ENCODE measurements around the gene PEX11G.

Gene PEX11G

GRCh38 chr19:7488736-7489353, at the start of gene PEX11G:
TSS of gene PEX11G (minus strand) at chr19:7489035. CDS start at chr19:7489010, 25 bp downstream.
- Histone ChIP-seq H3K27me3 (ENCODE audit: insufficient read depth, low read depth) (peaks cover 20% of the 10 kb centered on the region), H3K9ac (no peak within 1 kb of the TSS), H2AFZ (ENCODE audit: low read depth) (peak within 1 kb of the TSS; percentile 47; the same call in 1 of the 2 replicates), H4K20me1 (ENCODE audit: insufficient read depth) (no peaks in the 10 kb centered on the region), H3K36me3 (ENCODE audit: insufficient read depth) (no peaks in the 10 kb centered on the region), H3K4me2 (no peak within 1 kb of the TSS), H3K27ac (no peak within 1 kb of the TSS), H3K4me1 (ENCODE audit: low read depth, poor library complexity, severe bottlenecking) (no peaks in the 10 kb centered on the region), H3K79me2 (ENCODE audit: insufficient read depth, low read depth) (no peaks in the 10 kb centered on the region), H3K4me3 (IDR thresholded peaks at IDR 0.05; ENCODE audit: insufficient read depth, low read depth, low read length) (no peak within 1 kb of the TSS)
- TF ChIP-seq, protein P1, sequence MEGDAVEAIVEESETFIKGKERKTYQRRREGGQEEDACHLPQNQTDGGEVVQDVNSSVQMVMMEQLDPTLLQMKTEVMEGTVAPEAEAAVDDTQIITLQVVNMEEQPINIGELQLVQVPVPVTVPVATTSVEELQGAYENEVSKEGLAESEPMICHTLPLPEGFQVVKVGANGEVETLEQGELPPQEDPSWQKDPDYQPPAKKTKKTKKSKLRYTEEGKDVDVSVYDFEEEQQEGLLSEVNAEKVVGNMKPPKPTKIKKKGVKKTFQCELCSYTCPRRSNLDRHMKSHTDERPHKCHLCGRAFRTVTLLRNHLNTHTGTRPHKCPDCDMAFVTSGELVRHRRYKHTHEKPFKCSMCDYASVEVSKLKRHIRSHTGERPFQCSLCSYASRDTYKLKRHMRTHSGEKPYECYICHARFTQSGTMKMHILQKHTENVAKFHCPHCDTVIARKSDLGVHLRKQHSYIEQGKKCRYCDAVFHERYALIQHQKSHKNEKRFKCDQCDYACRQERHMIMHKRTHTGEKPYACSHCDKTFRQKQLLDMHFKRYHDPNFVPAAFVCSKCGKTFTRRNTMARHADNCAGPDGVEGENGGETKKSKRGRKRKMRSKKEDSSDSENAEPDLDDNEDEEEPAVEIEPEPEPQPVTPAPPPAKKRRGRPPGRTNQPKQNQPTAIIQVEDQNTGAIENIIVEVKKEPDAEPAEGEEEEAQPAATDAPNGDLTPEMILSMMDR (conservative IDR thresholded peaks at IDR 0.05; ENCODE audit: low read depth, low read length), result no peak

DNA sequence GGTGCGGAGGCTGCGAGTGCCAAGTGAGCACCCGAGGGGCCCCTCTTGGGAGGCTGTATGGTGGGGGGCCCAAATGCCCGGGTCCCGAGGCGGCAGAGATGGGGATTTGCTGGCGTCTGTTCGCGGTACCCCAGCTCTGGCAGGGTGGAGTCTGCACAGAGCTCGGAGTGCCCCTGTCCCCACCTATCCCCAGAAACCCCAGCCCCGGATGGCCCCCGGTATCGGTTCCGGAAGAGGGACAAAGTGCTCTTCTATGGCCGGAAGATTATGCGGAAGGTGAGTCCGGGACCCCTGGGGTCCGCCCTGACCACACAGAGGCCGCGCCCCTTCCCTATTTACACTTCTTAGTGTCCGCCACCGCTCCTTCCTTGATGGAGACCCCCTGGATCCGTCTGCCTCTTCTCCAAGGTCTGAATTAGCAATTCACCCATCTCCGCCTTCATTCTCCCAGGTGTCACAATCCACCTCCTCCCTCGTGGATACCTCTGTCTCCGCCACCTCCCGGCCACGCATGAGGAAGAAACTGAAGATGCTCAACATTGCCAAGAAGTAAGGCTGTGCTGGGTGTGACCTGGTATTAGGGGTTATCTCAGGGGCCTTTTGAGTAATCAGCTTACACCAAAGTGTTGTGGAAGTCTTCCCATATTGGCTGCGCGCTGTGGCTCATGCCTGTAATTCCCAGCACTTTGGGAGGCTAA, 47.3 kb upstream of the PEX11G start:
- TF ChIP-seq, protein P1 (conservative IDR thresholded peaks at IDR 0.05; ENCODE audit: low read depth, low read length), result no peak
- Histone ChIP-seq H3K4me1 (ENCODE audit: low read depth, poor library complexity, severe bottlenecking) (peaks cover 4% of the 10 kb centered on the region), H3K27me3 (ENCODE audit: insufficient read depth, low read depth) (no peaks in the 10 kb centered on the region), H3K36me3 (ENCODE audit: insufficient read depth) (no peaks in the 10 kb centered on the region), H3K79me2 (ENCODE audit: insufficient read depth, low read depth) (no peaks in the 10 kb centered on the region), H3K4me3 (IDR thresholded peaks at IDR 0.05; ENCODE audit: insufficient read depth, low read depth, low read length) (no peak overlapping the region), H2AFZ (ENCODE audit: low read depth) (peak overlapping the region; percentile 90), H3K9ac (peak overlapping the region; percentile 30; the same call in 1 of the 2 replicates), H4K20me1 (ENCODE audit: insufficient read depth) (no peaks in the 10 kb centered on the region), H3K4me2 (peak overlapping the region; percentile 73), H3K27ac (no peak overlapping the region)

GRCh38 chr19:7535047-7535997, 46.5 kb upstream of the PEX11G start, which contains the start of gene PNPLA6:
TSS of gene PNPLA6 (plus strand) at chr19:7535717. CDS start at chr19:7535789, 72 bp downstream.
- H4K20me1 ChIP-seq (ENCODE audit: insufficient read depth), result no peaks in the 10 kb centered on the region
- peak within 1 kb of the TSS; percentile 90 for H2AFZ ChIP-seq (ENCODE audit: low read depth)
- TF ChIP-seq, protein P1 (conservative IDR thresholded peaks at IDR 0.05; ENCODE audit: low read depth, low read length), result no peak
- H3K36me3 ChIP-seq (ENCODE audit: insufficient read depth), result no peaks in the 10 kb centered on the region
- H3K4me2 ChIP-seq, result peak within 1 kb of the TSS; percentile 94
- no peaks in the 10 kb centered on the region for H3K27me3 ChIP-seq (ENCODE audit: insufficient read depth, low read depth)
- H3K79me2 ChIP-seq (ENCODE audit: insufficient read depth, low read depth), result no peaks in the 10 kb centered on the region
- H3K4me1 ChIP-seq (ENCODE audit: low read depth, poor library complexity, severe bottlenecking), result peaks cover 4% of the 10 kb centered on the region
- peak within 1 kb of the TSS; percentile 26; the same call in 1 of the 2 replicates for H3K27ac ChIP-seq
- no peak within 1 kb of the TSS for H3K4me3 ChIP-seq (IDR thresholded peaks at IDR 0.05; ENCODE audit: insufficient read depth, low read depth, low read length)
- peak within 1 kb of the TSS; percentile 30; the same call in 1 of the 2 replicates for H3K9ac ChIP-seq

- H3K36me3 ChIP-seq (ENCODE audit: insufficient read depth), result no peaks in the 10 kb centered on the region
- H4K20me1 ChIP-seq (ENCODE audit: insufficient read depth), result no peaks in the 10 kb centered on the region
- TF ChIP-seq, protein P1 (conservative IDR thresholded peaks at IDR 0.05; ENCODE audit: low read depth, low read length), result no peak
- no peak overlapping the region for H3K27ac ChIP-seq
- H3K4me3 ChIP-seq (IDR thresholded peaks at IDR 0.05; ENCODE audit: insufficient read depth, low read depth, low read length), result no peak overlapping the region
- no peaks in the 10 kb centered on the region for H3K79me2 ChIP-seq (ENCODE audit: insufficient read depth, low read depth)
- peaks cover 4% of the 10 kb centered on the region for H3K4me1 ChIP-seq (ENCODE audit: low read depth, poor library complexity, severe bottlenecking)
- H2AFZ ChIP-seq (ENCODE audit: low read depth), result peak overlapping the region; percentile 90
- no peaks in the 10 kb centered on the region for H3K27me3 ChIP-seq (ENCODE audit: insufficient read depth, low read depth)
- peak overlapping the region; percentile 30; the same call in 1 of the 2 replicates for H3K9ac ChIP-seq
- peak overlapping the region; percentile 94 for H3K4me2 ChIP-seq
Observed at GRCh38 chr19:7534531-7535046, 45.8 kb upstream of the PEX11G start.

All from KMS-11 (cell line).